ENCODE measurements around the gene FUT8. TPM values are rescaled to one million over a fixed set of nuclear protein-coding genes. Genes with fewer than 3 reads are reported as not detected.

The FUT8 gene
- total RNA-seq (2022; extraction: Qiagen RNA extraction), result 11.8 to 14.7 TPM (median 13.3 TPM) in 5 replicates

GRCh38 chr14:65412032-65412846 lies at the start of gene FUT8:
TSS of gene FUT8 (plus strand) at chr14:65412730. CDS start at chr14:65561564, 148,834 bp downstream.

Measured in A549 treated with dexamethasone at 1 μM for 4 hours (cell line).